GM12892 (cell line): ENCODE results near the gene CCS.

ENCODE experiments used
- POLR2A ChIP-seq: IDR thresholded peaks from 2 replicates; pipeline ENCODE4 v1.6.1; 2011; ENCODE audit warnings: low read depth, low read length, control low read depth
- POLR2AphosphoS5 ChIP-seq: IDR thresholded peaks from 2 replicates; pipeline ENCODE4 v1.6.1; 2011; ENCODE audit warnings: low read depth, low read length, control low read depth
- TAF1 ChIP-seq: IDR thresholded peaks from 2 replicates; pipeline ENCODE4 v1.6.1; 2011; ENCODE audit warnings: low read depth, mild to moderate bottlenecking, control low read depth, low read length, borderline replicate concordance

- TF ChIP-seq TAF1 (no peak), POLR2A (no peak), POLR2AphosphoS5 (no peak)
These were observed 1.8 kb upstream of the CCS start for GRCh38 chr11:66591175-66591574.
